GM18861 (cell line): ENCODE measurements around the gene TGOLN2.

Source experiments
- ATAC-seq: cut with Tn5 transposase; IDR thresholded peaks from one replicate; pipeline ENCODE4 v1.9.1; 2021; ENCODE audit not compliant: unreplicated experiment

TGOLN2 gene

GRCh38 chr2:85269959-85270358 is 57.8 kb downstream of the TGOLN2 start:
- no peak for ATAC-seq
